ENCODE results near the gene ASIC2.

Gene ASIC2

GRCh38 chr17:33218698-33219601 lies 74.1 kb downstream of the ASIC2 start:
- Histone ChIP-seq H4K20me1 (ENCODE audit: low read depth, low read length) (no peaks in the 10 kb centered on the region), H3K9ac (ENCODE audit: low read length) (no peak overlapping the region), H3K9me2 (replicated peaks; ENCODE audit: insufficient read depth, low read length) (no peaks in the 10 kb centered on the region), H2AFZ (ENCODE audit: low read depth, low read length, severe bottlenecking) (no peak overlapping the region), H3K9me3 (ENCODE audit: insufficient read depth, low read length) (no peaks in the 10 kb centered on the region), H3K4me2 (ENCODE audit: low read depth, low read length, poor library complexity, severe bottlenecking) (no peak overlapping the region), H3K36me3 (ENCODE audit: low read length) (no peaks in the 10 kb centered on the region), H3K4me3 (ENCODE audit: insufficient read depth, low read length, poor library complexity, severe bottlenecking) (no peak overlapping the region), H3K27me3 (ENCODE audit: low read length) (no peaks in the 10 kb centered on the region), H3K27ac (ENCODE audit: low read depth, low read length) (no peak overlapping the region), H3F3A (ENCODE audit: insufficient read depth) (no peaks in the 10 kb centered on the region), H3K79me2 (ENCODE audit: insufficient read depth, low read length) (no peaks in the 10 kb centered on the region)
- TF ChIP-seq CTCF (IDR thresholded peaks at IDR 0.05; ENCODE audit: insufficient read depth, low read length, poor library complexity, severe bottlenecking): no peak
- TF ChIP-seq EZH2phosphoT487 (conservative IDR thresholded peaks at IDR 0.05; ENCODE audit: low read length): no peak

- no peak overlapping the region for H3K9ac ChIP-seq (ENCODE audit: low read length)
- no peak overlapping the region for H3K4me2 ChIP-seq (ENCODE audit: low read depth, low read length, poor library complexity, severe bottlenecking)
- H3K27me3 ChIP-seq (ENCODE audit: low read length): no peaks in the 10 kb centered on the region
- no peaks in the 10 kb centered on the region for H3K9me3 ChIP-seq (ENCODE audit: insufficient read depth, low read length)
- TF ChIP-seq CTCF (IDR thresholded peaks at IDR 0.05; ENCODE audit: insufficient read depth, low read length, poor library complexity, severe bottlenecking): no peak
- TF ChIP-seq EZH2phosphoT487 (conservative IDR thresholded peaks at IDR 0.05; ENCODE audit: low read length): no peak
- H3K36me3 ChIP-seq (ENCODE audit: low read length): no peaks in the 10 kb centered on the region
- H3F3A ChIP-seq (ENCODE audit: insufficient read depth): no peaks in the 10 kb centered on the region
- H3K9me2 ChIP-seq (replicated peaks; ENCODE audit: insufficient read depth, low read length): no peaks in the 10 kb centered on the region
- no peaks in the 10 kb centered on the region for H4K20me1 ChIP-seq (ENCODE audit: low read depth, low read length)
- H3K4me3 ChIP-seq (ENCODE audit: insufficient read depth, low read length, poor library complexity, severe bottlenecking): no peak overlapping the region
- H3K27ac ChIP-seq (ENCODE audit: low read depth, low read length): no peak overlapping the region
- no peaks in the 10 kb centered on the region for H3K79me2 ChIP-seq (ENCODE audit: insufficient read depth, low read length)
- no peak overlapping the region for H2AFZ ChIP-seq (ENCODE audit: low read depth, low read length, severe bottlenecking)
These were observed 75.2 kb downstream of the ASIC2 start for GRCh38 chr17:33217891-33218290.

GRCh38 chr17:33214996-33215395 lies 78.1 kb downstream of the ASIC2 start:
- Histone ChIP-seq H3K9ac (ENCODE audit: low read length) (no peak overlapping the region), H3K9me2 (replicated peaks; ENCODE audit: insufficient read depth, low read length) (no peaks in the 10 kb centered on the region), H3K36me3 (ENCODE audit: low read length) (no peaks in the 10 kb centered on the region), H4K20me1 (ENCODE audit: low read depth, low read length) (no peaks in the 10 kb centered on the region), H3F3A (ENCODE audit: insufficient read depth) (no peaks in the 10 kb centered on the region), H3K4me3 (ENCODE audit: insufficient read depth, low read length, poor library complexity, severe bottlenecking) (no peak overlapping the region), H3K27me3 (ENCODE audit: low read length) (no peaks in the 10 kb centered on the region), H2AFZ (ENCODE audit: low read depth, low read length, severe bottlenecking) (no peak overlapping the region), H3K79me2 (ENCODE audit: insufficient read depth, low read length) (no peaks in the 10 kb centered on the region), H3K9me3 (ENCODE audit: insufficient read depth, low read length) (no peaks in the 10 kb centered on the region), H3K4me2 (ENCODE audit: low read depth, low read length, poor library complexity, severe bottlenecking) (no peak overlapping the region), H3K27ac (ENCODE audit: low read depth, low read length) (no peak overlapping the region)
- TF ChIP-seq CTCF (IDR thresholded peaks at IDR 0.05; ENCODE audit: insufficient read depth, low read length, poor library complexity, severe bottlenecking) (no peak), EZH2phosphoT487 (conservative IDR thresholded peaks at IDR 0.05; ENCODE audit: low read length) (no peak)

Data from SU-DHL-6 (cell line).